C4-2B (cell line): Measurements from ENCODE around the gene SHISA8.
A peak's percentile ranks its signal among the peaks of the same experiment; 100 is the strongest.

Experiments
- H3K27ac ChIP-seq: fragments of 450-650 bp; 2 replicates; pipeline ENCODE4 v1.5.1; 2017
- ZFX ChIP-seq: fragments of 450-650 bp; IDR thresholded peaks from 2 replicates; pipeline ENCODE4 v1.6.1; 2017
- TF ChIP-seq, protein P1 (sequence below): fragments of 450-650 bp; conservative IDR thresholded peaks from 2 replicates; pipeline ENCODE4 v1.5.1; 2017; ENCODE audit warnings: mild to moderate bottlenecking

The SHISA8 gene

DNA sequence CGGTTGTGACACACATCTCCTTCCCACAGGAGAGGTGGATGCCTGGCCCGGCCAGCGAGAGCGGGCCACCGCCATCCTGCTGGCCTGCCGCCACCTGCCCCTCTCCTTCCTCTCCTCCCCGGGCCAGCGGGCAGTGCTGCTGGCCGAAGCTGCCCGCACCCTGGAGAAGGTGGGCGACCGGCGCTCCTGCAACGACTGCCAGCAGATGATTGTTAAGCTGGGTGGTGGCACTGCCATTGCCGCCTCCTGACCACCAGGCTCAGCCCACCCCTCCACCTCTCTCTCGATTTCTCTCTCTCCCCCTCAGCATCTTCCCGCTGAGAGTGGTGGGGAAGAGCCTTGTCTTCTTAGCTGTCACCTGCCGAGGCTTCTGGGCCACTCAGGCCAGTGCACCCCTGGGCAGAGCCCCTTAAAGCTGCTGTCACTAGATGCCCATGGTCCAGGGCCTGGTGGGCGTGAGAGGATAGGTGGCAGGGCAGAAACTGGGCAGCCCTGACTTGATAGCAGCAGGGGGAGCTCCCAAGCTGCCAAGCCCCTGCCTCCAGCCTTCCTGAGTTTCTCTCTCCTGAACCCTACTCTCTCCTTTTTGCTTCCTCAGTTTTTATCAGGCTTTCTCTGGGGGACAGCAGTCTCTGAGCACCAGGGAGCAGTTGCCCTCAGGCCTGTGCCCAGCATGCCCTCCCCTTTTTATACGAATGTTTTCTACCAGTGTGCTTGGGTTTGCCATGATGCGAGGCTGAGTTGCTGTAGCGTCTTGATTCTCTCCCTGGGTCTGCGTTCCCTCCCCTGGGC, 9.3 kb downstream of the SHISA8 start:
- H3K27ac ChIP-seq = no peak overlapping the region
- TF ChIP-seq, protein P1, sequence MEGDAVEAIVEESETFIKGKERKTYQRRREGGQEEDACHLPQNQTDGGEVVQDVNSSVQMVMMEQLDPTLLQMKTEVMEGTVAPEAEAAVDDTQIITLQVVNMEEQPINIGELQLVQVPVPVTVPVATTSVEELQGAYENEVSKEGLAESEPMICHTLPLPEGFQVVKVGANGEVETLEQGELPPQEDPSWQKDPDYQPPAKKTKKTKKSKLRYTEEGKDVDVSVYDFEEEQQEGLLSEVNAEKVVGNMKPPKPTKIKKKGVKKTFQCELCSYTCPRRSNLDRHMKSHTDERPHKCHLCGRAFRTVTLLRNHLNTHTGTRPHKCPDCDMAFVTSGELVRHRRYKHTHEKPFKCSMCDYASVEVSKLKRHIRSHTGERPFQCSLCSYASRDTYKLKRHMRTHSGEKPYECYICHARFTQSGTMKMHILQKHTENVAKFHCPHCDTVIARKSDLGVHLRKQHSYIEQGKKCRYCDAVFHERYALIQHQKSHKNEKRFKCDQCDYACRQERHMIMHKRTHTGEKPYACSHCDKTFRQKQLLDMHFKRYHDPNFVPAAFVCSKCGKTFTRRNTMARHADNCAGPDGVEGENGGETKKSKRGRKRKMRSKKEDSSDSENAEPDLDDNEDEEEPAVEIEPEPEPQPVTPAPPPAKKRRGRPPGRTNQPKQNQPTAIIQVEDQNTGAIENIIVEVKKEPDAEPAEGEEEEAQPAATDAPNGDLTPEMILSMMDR = no peak
- no peak for TF ChIP-seq ZFX

DNA sequence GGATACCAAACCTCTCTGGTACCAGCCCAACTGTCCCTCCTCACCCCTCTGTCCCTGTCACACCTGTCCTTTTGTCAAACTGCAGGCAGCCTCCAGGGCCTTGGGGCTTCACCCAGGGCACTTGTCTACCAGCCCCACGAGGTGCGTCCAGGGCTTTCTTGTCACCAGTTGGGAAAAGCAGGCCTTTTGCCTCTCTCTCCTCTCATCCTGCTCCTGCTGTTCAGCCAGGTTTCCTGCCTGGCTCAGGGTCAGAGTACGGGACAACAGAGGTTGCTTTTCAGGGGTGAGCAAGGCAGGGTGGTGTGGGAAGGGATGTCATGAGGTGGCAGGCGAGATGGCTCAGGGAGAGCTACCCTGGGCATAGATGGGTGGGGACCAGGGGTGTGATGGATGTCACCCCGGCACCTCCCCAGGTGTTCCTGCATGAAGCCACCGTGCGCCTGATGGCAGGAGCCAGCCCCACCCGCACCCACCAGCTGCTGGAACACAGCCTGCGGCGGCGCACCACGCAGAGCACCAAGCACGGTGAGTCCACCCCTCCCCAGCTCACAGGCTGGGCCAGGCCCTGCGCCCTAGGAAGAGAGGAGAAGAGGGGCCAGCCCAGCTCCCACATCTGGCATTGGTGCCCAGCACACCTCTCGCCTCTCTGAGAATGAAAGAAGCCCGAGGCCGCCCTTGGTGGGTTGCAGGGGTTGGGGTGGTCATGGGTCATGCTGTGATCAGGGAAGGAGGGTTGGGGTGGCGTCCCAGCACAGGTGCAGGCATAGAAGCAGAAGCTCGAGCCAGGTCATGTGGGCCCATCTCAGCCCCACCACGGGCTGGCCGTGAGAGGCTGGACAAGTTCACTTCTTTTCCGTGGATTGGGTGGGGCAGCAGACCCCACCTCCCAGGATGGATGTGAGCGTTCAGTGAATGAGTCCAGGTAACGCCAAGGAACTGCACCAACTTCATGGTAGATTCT, 10.1 kb downstream of the SHISA8 start:
- 0 out of 2 replicates have a peak overlapping the region, but pooled peaks have one; percentile 71 for H3K27ac ChIP-seq

DNA sequence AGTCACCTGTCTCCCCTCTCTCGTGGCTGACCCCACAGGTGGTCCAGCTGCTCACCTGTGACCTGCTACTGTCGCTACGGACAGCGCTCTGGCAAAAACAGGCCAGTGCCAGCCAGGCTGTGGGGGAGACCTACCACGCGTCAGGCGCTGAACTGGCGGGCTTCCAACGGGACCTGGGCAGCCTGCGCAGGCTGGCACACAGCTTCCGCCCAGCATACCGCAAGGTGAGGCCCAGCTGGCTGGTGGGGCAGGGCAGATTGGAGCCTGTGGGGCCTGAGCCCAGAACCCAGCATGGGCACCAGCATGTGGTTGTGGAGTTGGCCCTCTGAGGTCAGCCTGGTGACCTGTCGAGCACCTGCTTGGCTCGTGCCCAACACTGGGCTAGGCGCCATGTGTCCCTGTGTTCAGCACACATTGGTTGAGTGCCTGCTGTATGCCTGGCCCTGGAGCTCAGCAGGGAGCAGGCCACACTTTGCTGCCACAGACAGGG, 11.9 kb downstream of the SHISA8 start:
- H3K27ac ChIP-seq = peak overlapping the region; percentile 71
- no peak for TF ChIP-seq ZFX
- TF ChIP-seq, protein P1 = no peak

More for the DNA sequence above, 10.1 kb downstream of the SHISA8 start:
- TF ChIP-seq, protein P1 = no peak
- no peak for TF ChIP-seq ZFX

DNA sequence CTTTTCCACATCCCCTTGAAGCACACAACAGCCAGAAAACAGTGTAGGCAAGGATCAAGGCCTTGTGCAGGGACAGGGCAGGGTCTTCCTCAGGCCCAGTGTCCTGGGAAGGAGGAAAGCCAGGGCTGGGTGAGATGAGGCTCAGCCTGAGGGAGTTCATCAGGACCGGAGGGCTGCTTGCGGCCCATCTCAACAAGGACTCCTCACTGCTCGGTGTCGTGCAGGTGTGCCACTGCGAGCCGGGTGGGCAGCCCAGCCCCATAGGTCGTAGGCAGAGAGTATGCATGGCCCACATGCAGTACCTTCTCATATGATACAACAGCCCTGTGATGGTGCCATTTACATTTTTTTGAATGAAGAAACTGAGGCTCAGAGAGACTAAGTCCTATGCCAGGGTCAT, 12.9 kb downstream of the SHISA8 start:
- H3K27ac ChIP-seq = peak overlapping the region; percentile 71
- TF ChIP-seq ZFX = no peak
- TF ChIP-seq, protein P1 = no peak

DNA sequence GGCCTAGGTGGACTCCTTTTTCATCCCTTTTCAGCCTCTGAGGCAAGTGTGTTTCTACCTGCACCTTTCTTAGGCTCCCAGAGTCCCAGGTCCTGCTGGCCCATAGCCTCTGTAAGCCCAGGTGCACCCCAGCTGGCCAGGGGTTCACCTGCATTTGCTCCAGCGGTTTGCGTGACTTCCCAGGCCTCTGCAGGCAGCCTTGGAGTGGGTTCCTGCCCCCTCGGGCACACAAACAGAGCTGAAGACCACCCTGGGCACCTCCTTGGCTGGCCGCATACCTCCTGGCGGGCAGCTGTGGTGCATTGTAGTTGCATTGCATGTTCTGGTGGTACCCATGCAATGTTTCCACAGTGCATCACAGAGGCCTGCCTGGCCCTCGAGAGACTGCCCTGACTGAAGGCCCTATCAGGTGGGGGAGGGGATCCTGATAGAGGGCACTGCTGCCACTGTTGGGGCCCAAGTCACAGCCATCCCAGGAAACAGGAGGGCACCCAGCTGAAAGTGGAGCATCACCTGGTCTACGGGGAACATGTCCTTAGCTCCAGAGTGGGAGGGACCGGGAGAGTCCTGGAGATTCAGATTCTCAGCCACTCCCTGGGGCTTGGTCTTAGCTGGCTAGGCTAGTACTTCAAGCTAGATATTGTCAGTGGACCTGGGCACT, 14.1 kb downstream of the SHISA8 start:
- TF ChIP-seq, protein P1 = no peak
- no peak for TF ChIP-seq ZFX

DNA sequence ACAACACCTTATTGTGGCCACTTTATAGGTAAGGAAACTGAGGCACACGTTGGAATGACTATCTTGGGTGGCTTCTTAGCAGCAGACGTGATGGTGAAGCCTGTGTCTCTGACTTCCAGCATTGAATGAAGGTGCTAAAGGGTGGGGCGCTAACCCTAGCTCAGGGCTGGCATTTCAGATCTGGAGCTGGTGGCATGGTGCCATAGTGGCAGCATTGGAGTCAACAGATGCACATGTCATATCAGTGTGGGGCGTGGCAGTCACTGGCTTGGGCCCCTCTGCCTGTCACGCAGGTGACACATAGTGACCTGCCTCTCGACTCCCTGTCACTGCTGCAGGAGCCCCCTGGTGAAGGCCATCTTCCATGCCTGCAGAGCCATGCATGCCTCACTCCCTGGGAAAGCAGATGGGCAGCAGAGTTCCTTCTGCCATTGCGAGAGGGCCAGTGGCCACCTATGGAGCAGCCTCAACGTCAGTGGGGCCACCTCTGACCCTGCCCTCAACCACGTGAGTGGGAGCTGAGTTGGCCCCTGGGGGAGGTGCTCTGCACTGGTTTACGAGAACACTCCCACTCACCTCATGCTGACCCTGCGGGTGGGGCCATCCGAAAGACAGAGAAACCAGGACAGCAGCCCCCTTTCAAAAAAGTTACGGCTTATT, 14.8 kb downstream of the SHISA8 start:
- no peak overlapping the region for H3K27ac ChIP-seq
- TF ChIP-seq ZFX = no peak
- TF ChIP-seq, protein P1 = no peak

More for the DNA sequence above, 14.1 kb downstream of the SHISA8 start:
- no peak overlapping the region for H3K27ac ChIP-seq
